HepG2 (cell line): ENCODE measurements around the gene FBXL2. TPM values are rescaled to one million over a fixed set of nuclear protein-coding genes. Genes with fewer than 3 reads are reported as not detected.

Experiments
- AFF4 ChIP-seq: sonication (generic); formaldehyde crosslinking; IDR thresholded peaks from 2 replicates; pipeline ENCODE4 v1.4.0; 2020; ENCODE audit warnings: missing genetic modification reagents
- ARID4A ChIP-seq: sonication (generic); formaldehyde crosslinking; IDR thresholded peaks from 2 replicates; pipeline ENCODE4 v1.5.0; 2020; ENCODE audit warnings: mild to moderate bottlenecking, missing genetic modification reagents, borderline replicate concordance
- ATF6 ChIP-seq: sonication (generic); formaldehyde crosslinking; conservative IDR thresholded peaks from 2 replicates; pipeline ENCODE4 v1.4.0; 2020; ENCODE audit warnings: missing genetic modification reagents
- ELF4 ChIP-seq: sonication (generic); formaldehyde crosslinking; IDR thresholded peaks from 2 replicates; pipeline ENCODE4 v1.5.0; 2020; ENCODE audit warnings: missing genetic modification reagents, mild to moderate bottlenecking, moderate library complexity, borderline replicate concordance
- HOMEZ ChIP-seq: IDR thresholded peaks from 2 replicates; pipeline ENCODE4 v1.6.1; 2016; ENCODE audit warnings: low read depth
- HOXA3 ChIP-seq: sonication (generic); formaldehyde crosslinking; IDR thresholded peaks from 2 replicates; pipeline ENCODE4 v1.5.0; 2020; ENCODE audit warnings: missing genetic modification reagents
- IKZF1 ChIP-seq: fragments of 450-650 bp; IDR thresholded peaks from 2 replicates; pipeline ENCODE4 v1.7.1; 2016
- NR0B2 ChIP-seq: sonication (generic); formaldehyde crosslinking; IDR thresholded peaks from 2 replicates; pipeline ENCODE4 v1.4.0; 2020; ENCODE audit warnings: mild to moderate bottlenecking, missing genetic modification reagents
- TRAFD1 ChIP-seq: sonication (generic); formaldehyde crosslinking; IDR thresholded peaks from 2 replicates; pipeline ENCODE4 v1.5.1; 2020; ENCODE audit warnings: missing genetic modification reagents, mild to moderate bottlenecking, borderline replicate concordance
- ZNF503 ChIP-seq: sonication (generic); formaldehyde crosslinking; IDR thresholded peaks from 2 replicates; pipeline ENCODE4 v1.4.0; 2020; ENCODE audit warnings: missing genetic modification reagents
- ZSCAN20 ChIP-seq: sonication (generic); formaldehyde crosslinking; IDR thresholded peaks from 2 replicates; pipeline ENCODE4 v1.4.0; 2020; ENCODE audit warnings: missing genetic modification reagents, mild to moderate bottlenecking, borderline replicate concordance
- polyA plus RNA-seq, 8 experiments: library from polyadenylated mRNA; depleted of rRNA in 3 of 8; stranded (reverse) in 7 of 8; unstranded in 1 of 8; fragments of >200 nt; fragmentation: Illumina TruSeq in 4 of 8; extraction: Trizol in 4 of 8; gene quantifications; 2 replicates each; pipeline versions ENCODE4 v1.2.1 to v1.2.3, GENCODE V29; 2011 to 2016; ENCODE audit warnings: low read depth in 4 of 8, missing spikeins in 1 of 8, mixed read lengths in 1 of 8; ENCODE audit not compliant: insufficient read depth in 1 of 8
- total RNA-seq, 5 experiments: library from RNA; depleted of rRNA; stranded (reverse); fragments of >200 nt; fragmentation: Illumina TruSeq; extraction: Trizol; gene quantifications; 2 replicates each; pipeline ENCODE4 v1.2.3, GENCODE V29; 2016; ENCODE audit warnings: low read depth in 1 of 5

The FBXL2 gene
- total and polyA plus RNA-seq, 2 of the 13 experiments (the other 11 are each of a cell fraction or from before 2014, with no cell fraction given): 1.8 to 5.0 TPM

GRCh38 chr3:33277193-33277882, at the start of gene FBXL2 (continued):
- TF ChIP-seq ARID4A (CRISPR knock-in tag) (peak; percentile 89), ATF6 (no peak), ZSCAN20 (CRISPR knock-in tag) (no peak; the same call in 1 of the 2 replicates), NR0B2 (CRISPR knock-in tag) (no peak), ELF4 (CRISPR knock-in tag) (no peak), HOMEZ (CRISPR knock-in tag) (peak; percentile 33; the same call in 1 of the 2 replicates), HOXA3 (CRISPR knock-in tag) (peak; percentile 48; the same call in 1 of the 2 replicates), TRAFD1 (CRISPR knock-in tag) (no peak), ZNF503 (no peak), AFF4 (CRISPR knock-in tag) (no peak), IKZF1 (no peak)
